Measurements from ENCODE around the gene ZNF154.

The ZNF154 gene

DNA sequence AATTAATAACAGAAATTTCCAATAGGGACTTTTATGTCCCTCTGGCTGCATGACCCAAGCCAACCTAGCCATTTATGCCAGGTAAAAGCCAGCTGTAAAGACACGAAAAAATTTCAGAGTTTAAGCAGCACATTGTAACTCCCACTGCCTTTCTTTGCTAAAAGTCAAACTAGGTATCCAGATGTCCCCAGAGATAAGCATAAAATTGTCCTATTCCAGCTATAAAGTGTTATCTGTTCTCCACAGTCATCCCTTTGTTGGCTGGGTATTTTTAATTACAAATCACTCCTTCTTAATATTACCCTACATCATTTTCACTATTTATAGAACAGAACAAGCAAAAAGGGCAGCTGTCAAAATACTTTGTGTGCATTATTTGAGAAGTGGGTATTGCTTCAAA is 3.2 kb upstream of the ZNF154 start:
- Histone ChIP-seq H3K27me3 (ENCODE audit: control insufficient read depth, insufficient read depth, low read length) (no peaks in the 10 kb centered on the region), H3K9ac (ENCODE audit: low read length) (no peak overlapping the region), H3K9me3 (ENCODE audit: control insufficient read depth, low read length) (no peaks in the 10 kb centered on the region), H3K4me3 (ENCODE audit: low read length) (no peak overlapping the region), H3K4me1 (ENCODE audit: control insufficient read depth, insufficient read depth, low read length) (no peaks in the 10 kb centered on the region), H3K36me3 (ENCODE audit: control insufficient read depth, insufficient read depth, low read length) (no peaks in the 10 kb centered on the region)

DNA sequence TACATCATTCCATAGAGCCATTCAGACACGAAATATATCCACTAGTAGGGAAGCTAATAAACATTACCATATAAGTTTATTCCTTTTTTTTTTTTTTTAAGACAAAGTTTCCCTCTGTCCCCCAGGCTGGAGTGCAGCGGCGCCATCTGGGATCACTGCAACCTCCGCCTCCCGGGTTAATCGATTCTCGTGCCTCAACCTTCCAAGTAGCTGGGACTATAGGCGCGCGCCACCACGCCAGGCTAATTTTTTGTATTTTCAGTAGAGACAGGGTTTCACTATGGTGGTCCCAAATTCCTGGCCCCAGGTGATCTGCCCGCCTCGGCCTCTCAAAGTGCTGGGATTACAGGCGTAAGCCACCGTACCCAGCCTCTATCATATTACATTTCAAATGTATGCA is 612 bp upstream of the ZNF154 start:
- Histone ChIP-seq H3K4me3 (ENCODE audit: low read length) (no peak overlapping the region), H3K27me3 (ENCODE audit: control insufficient read depth, insufficient read depth, low read length) (no peaks in the 10 kb centered on the region), H3K4me1 (ENCODE audit: control insufficient read depth, insufficient read depth, low read length) (no peaks in the 10 kb centered on the region), H3K36me3 (ENCODE audit: control insufficient read depth, insufficient read depth, low read length) (no peaks in the 10 kb centered on the region), H3K9me3 (ENCODE audit: control insufficient read depth, low read length) (no peaks in the 10 kb centered on the region), H3K9ac (ENCODE audit: low read length) (peak overlapping the region; percentile 65)

DNA sequence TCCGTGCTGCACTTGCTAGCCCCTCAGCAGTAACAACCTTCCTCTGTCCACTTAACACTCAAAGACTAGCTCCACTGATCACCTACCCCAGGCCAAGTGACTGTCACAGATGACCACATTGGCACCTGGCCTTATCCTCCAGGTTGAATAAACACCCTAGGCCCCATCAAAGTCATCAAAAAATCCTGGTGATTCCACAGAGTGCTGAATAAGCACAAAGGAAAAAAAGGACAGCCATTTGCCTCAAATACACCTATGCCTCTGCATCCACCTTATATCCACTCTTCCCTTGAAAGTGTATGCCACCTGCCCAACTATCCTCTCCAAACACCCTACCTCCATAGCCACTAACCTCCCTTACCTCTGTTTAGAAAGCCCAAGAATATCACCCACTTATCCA is 2.7 kb downstream of the ZNF154 start:
- Histone ChIP-seq H3K4me1 (ENCODE audit: control insufficient read depth, insufficient read depth, low read length) (no peaks in the 10 kb centered on the region), H3K36me3 (ENCODE audit: control insufficient read depth, insufficient read depth, low read length) (no peaks in the 10 kb centered on the region), H3K27me3 (ENCODE audit: control insufficient read depth, insufficient read depth, low read length) (no peaks in the 10 kb centered on the region), H3K9me3 (ENCODE audit: control insufficient read depth, low read length) (peaks cover 9% of the 10 kb centered on the region), H3K4me3 (ENCODE audit: low read length) (no peak overlapping the region), H3K9ac (ENCODE audit: low read length) (no peak overlapping the region)

DNA sequence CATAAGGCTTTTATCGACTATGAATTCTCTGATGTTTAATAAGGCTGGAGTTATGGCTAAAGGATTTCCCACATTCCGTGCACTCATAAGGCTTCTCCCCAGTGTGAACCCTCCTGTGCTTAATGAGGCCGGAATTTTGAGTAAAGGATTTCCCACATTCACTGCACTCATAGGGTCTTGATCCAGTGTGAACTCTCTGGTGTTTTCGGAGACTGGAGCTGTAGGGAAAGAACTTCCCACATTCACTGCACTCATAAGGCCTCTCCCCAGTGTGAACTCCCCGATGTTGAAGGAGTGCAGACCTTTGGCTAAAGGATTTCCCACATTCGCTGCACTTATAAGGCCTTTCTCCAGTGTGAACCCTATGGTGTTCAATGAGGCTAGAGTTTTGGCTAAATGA is 7.4 kb downstream of the ZNF154 start:
- Histone ChIP-seq H3K36me3 (ENCODE audit: control insufficient read depth, insufficient read depth, low read length) (no peaks in the 10 kb centered on the region), H3K9me3 (ENCODE audit: control insufficient read depth, low read length) (peaks cover 9% of the 10 kb centered on the region), H3K9ac (ENCODE audit: low read length) (no peak overlapping the region), H3K4me3 (ENCODE audit: low read length) (no peak overlapping the region), H3K4me1 (ENCODE audit: control insufficient read depth, insufficient read depth, low read length) (no peaks in the 10 kb centered on the region), H3K27me3 (ENCODE audit: control insufficient read depth, insufficient read depth, low read length) (no peaks in the 10 kb centered on the region)

DNA sequence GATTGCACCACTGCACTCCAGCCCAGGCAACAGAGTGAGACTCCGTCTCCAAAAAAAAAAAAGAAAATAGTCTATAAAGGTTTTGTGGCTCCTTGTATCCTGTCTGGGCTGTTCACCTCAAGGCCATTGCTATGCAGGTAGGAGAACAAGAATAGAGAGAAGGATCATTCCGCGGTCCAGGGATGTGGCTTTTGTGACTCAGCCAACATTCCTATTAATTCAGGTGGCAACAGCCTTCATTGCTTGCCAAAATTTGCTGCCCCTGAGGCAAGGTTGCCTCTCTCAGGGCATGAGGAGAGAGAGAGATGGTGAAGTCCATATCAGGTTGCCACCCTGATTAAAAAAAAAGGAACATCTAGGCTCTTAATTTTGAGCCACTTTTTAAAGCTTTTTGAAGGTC is 19.3 kb downstream of the ZNF154 start:
- Histone ChIP-seq H3K4me1 (ENCODE audit: control insufficient read depth, insufficient read depth, low read length) (no peaks in the 10 kb centered on the region), H3K9ac (ENCODE audit: low read length) (no peak overlapping the region), H3K9me3 (ENCODE audit: control insufficient read depth, low read length) (peaks cover 47% of the 10 kb centered on the region), H3K4me3 (ENCODE audit: low read length) (no peak overlapping the region), H3K36me3 (ENCODE audit: control insufficient read depth, insufficient read depth, low read length) (peaks cover 19% of the 10 kb centered on the region), H3K27me3 (ENCODE audit: control insufficient read depth, insufficient read depth, low read length) (no peaks in the 10 kb centered on the region)

DNA sequence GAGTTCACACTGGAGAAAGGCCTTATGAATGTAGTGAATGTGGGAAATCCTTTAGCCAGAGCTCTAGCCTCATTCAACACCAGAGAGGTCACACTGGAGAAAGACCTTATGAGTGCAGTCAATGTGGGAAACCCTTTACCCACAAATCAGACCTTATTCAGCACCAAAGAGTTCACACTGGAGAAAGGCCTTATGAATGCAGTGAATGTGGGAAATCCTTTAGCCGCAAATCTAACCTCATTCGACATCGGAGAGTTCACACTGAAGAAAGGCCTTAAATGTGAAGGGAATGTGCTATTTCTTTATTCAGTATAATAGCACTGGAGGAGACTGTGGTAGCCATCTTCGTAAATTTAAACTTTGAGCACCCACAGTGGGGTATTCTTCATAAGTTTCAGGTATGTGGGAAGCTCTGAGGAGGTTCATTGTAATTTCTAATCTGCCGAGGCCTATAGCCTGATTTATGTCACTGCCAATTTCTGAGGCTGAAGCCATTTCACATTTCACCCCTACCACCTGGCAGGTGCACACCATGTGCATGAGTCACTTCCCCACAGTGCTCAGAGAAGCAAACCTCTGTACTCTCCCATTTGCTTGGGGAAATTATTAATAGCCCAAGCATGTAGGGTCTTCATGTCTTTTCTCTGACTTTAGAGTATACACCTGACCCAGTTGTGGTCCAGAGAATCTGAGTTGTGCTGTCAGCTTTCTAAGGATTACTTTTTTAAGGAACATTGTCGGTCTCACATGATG is 20.8 kb downstream of the ZNF154 start:
- Histone ChIP-seq H3K36me3 (ENCODE audit: control insufficient read depth, insufficient read depth, low read length) (peaks cover 21% of the 10 kb centered on the region), H3K27me3 (ENCODE audit: control insufficient read depth, insufficient read depth, low read length) (no peaks in the 10 kb centered on the region), H3K9me3 (ENCODE audit: control insufficient read depth, low read length) (peaks cover 59% of the 10 kb centered on the region), H3K4me3 (ENCODE audit: low read length) (no peak overlapping the region), H3K9ac (ENCODE audit: low read length) (no peak overlapping the region), H3K4me1 (ENCODE audit: control insufficient read depth, insufficient read depth, low read length) (peaks cover 3% of the 10 kb centered on the region)

DNA sequence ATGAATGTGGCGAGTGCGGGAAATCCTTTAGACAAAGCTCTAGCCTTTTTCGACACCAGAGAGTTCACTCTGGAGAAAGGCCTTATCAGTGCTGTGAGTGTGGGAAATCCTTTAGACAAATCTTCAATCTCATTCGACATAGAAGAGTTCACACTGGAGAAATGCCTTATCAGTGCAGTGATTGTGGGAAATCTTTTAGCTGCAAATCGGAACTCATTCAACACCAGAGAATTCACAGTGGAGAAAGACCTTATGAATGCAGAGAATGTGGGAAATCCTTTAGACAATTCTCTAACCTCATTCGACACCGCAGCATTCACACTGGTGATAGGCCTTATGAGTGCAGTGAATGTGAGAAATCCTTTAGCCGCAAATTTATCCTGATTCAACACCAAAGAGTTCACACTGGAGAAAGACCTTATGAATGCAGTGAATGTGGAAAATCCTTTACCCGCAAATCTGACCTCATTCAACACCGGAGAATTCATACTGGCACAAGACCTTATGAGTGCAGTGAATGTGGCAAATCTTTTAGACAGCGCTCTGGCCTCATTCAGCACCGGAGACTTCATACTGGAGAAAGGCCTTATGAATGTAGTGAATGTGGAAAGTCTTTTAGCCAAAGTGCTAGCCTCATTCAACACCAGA is 21.5 kb downstream of the ZNF154 start:
- Histone ChIP-seq H3K9ac (ENCODE audit: low read length) (no peak overlapping the region), H3K4me1 (ENCODE audit: control insufficient read depth, insufficient read depth, low read length) (peaks cover 10% of the 10 kb centered on the region), H3K4me3 (ENCODE audit: low read length) (no peak overlapping the region), H3K36me3 (ENCODE audit: control insufficient read depth, insufficient read depth, low read length) (peaks cover 21% of the 10 kb centered on the region), H3K9me3 (ENCODE audit: control insufficient read depth, low read length) (peaks cover 59% of the 10 kb centered on the region), H3K27me3 (ENCODE audit: control insufficient read depth, insufficient read depth, low read length) (no peaks in the 10 kb centered on the region)

DNA sequence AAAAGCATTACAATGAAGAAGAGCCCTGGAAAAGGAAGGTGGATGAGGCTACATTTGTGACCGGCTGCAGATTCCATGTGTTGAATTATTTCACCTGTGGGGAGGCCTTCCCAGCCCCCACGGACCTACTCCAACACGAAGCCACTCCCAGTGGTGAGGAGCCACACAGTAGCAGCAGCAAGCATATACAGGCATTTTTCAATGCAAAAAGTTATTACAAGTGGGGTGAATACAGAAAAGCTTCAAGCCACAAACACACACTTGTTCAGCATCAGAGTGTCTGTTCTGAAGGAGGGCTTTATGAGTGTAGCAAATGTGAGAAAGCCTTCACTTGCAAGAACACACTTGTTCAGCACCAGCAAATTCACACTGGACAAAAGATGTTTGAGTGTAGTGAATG is 22.3 kb downstream of the ZNF154 start:
- Histone ChIP-seq H3K36me3 (ENCODE audit: control insufficient read depth, insufficient read depth, low read length) (peaks cover 21% of the 10 kb centered on the region), H3K9ac (ENCODE audit: low read length) (no peak overlapping the region), H3K9me3 (ENCODE audit: control insufficient read depth, low read length) (peaks cover 59% of the 10 kb centered on the region), H3K4me3 (ENCODE audit: low read length) (no peak overlapping the region), H3K27me3 (ENCODE audit: control insufficient read depth, insufficient read depth, low read length) (no peaks in the 10 kb centered on the region), H3K4me1 (ENCODE audit: control insufficient read depth, insufficient read depth, low read length) (peaks cover 11% of the 10 kb centered on the region)

DNA sequence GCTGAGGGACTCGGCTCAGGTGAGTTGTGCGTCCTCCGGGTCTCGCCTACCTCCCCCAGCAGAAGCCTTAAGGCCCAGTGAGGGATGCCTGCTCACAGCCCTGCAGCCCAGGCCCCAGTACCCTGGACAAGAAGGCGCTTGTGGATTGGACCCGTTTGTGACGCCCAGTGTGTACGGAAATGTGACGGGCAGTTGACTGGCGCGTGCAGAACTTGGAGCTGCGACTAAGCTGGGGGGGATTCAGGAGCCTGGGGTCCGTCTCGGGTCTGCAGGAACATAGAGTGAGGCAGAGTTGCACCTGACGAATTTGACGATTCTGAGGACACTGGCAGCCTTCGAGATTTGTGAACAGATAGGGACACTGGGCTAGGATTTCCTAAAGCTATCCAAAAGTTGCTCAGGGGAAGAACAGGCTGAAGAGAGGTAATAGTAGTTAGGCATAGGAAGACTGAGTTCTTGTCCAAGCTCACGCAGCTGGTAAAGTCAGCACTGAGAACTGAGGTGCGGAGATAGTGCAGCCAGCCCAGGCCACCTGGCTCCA is 26.7 kb downstream of the ZNF154 start:
- H3K9me3 ChIP-seq (ENCODE audit: control insufficient read depth, low read length): peaks cover 35% of the 10 kb centered on the region
- peak overlapping the region; percentile 66 for H3K9ac ChIP-seq (ENCODE audit: low read length)
- no peaks in the 10 kb centered on the region for H3K27me3 ChIP-seq (ENCODE audit: control insufficient read depth, insufficient read depth, low read length)
- peak overlapping the region; percentile 95 for H3K4me3 ChIP-seq (ENCODE audit: low read length)
- H3K4me1 ChIP-seq (ENCODE audit: control insufficient read depth, insufficient read depth, low read length): peaks cover 11% of the 10 kb centered on the region
- H3K36me3 ChIP-seq (ENCODE audit: control insufficient read depth, insufficient read depth, low read length): peaks cover 21% of the 10 kb centered on the region

DNA sequence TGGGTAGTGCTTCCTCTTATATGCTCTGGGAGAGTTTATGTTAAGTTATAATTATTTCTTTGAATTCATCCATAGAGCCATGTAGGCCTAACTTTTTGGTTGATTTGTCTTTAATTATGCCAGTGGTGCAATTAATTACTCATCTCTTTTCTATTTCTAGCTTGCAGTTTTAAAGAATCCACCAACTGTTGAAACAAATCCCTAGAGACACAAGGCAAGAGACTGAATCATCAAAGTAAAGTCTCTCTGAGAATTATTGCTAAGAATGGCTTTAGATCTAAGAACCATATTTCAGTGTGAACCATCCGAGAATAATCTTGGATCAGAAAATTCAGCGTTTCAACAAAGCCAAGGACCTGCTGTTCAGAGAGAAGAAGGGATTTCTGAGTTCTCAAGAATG is 33.1 kb downstream of the ZNF154 start:
- H3K9ac ChIP-seq (ENCODE audit: low read length): no peak overlapping the region
- no peaks in the 10 kb centered on the region for H3K27me3 ChIP-seq (ENCODE audit: control insufficient read depth, insufficient read depth, low read length)
- no peak overlapping the region for H3K4me3 ChIP-seq (ENCODE audit: low read length)
- H3K9me3 ChIP-seq (ENCODE audit: control insufficient read depth, low read length): no peaks in the 10 kb centered on the region
- H3K36me3 ChIP-seq (ENCODE audit: control insufficient read depth, insufficient read depth, low read length): no peaks in the 10 kb centered on the region
- no peaks in the 10 kb centered on the region for H3K4me1 ChIP-seq (ENCODE audit: control insufficient read depth, insufficient read depth, low read length)

DNA sequence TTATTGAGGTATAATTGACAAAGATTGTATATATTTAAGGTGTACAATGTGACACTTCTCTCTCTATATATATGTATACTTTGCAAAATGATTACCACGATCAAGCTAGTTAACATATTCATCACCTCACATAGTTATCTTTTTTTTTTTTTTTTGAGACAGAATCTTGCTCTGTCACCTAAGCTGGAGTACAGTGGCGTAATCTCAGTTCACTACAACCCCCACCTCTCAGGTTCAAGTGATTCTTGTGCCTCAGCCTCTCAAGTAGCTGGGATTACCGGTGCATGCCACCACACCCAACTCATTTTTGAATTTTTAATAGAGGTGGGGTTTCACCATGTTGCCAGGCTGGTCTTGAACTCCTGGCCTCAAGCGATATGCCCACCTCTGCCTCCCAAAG is 36.5 kb downstream of the ZNF154 start:
- H3K9me3 ChIP-seq (ENCODE audit: control insufficient read depth, low read length): no peaks in the 10 kb centered on the region
- no peaks in the 10 kb centered on the region for H3K36me3 ChIP-seq (ENCODE audit: control insufficient read depth, insufficient read depth, low read length)
- H3K9ac ChIP-seq (ENCODE audit: low read length): no peak overlapping the region
- no peaks in the 10 kb centered on the region for H3K4me1 ChIP-seq (ENCODE audit: control insufficient read depth, insufficient read depth, low read length)
- H3K4me3 ChIP-seq (ENCODE audit: low read length): no peak overlapping the region
- H3K27me3 ChIP-seq (ENCODE audit: control insufficient read depth, insufficient read depth, low read length): no peaks in the 10 kb centered on the region

DNA sequence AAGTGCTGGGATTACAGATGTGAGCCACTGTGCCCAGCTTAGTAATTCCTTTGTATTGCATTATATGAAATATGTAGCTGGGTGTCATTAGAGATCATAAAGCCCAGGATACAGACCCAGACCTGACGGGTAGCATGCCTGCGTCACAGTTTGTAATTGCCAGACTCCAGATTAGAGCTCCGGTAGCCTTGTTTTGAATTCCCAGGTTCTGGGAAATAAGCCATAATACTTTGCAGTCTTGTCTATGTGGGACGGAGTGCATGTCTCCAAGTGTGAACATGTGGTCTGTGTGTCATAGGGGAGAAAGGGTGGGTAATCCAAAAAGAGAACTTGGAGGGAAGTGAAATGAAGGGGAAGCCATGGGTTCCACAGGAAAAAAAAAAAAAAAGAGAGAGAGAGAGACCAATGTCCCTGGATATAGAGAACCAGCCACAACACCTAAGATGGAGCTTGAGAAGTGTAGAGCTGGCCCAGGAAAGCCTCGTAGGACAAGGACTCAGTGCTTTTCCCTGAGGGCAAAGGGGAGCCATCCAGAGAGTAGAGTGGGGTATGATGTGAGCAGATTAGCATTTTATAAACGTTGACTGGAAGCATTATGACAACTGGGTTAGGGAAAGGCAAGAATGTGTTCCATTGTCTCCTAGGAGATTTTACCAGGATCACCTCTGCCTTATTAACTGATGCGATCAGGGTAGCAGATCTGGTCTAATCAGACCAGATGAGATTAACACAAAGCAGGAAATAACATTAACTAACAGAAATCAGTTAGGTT is 37.7 kb downstream of the ZNF154 start:
- Histone ChIP-seq H3K36me3 (ENCODE audit: control insufficient read depth, insufficient read depth, low read length) (no peaks in the 10 kb centered on the region), H3K4me1 (ENCODE audit: control insufficient read depth, insufficient read depth, low read length) (no peaks in the 10 kb centered on the region), H3K27me3 (ENCODE audit: control insufficient read depth, insufficient read depth, low read length) (no peaks in the 10 kb centered on the region), H3K9me3 (ENCODE audit: control insufficient read depth, low read length) (no peaks in the 10 kb centered on the region), H3K9ac (ENCODE audit: low read length) (no peak overlapping the region), H3K4me3 (ENCODE audit: low read length) (no peak overlapping the region)
